ENCODE measurements around the gene CNOT4.

Gene CNOT4

GRCh38 chr7:135320268-135320667, 189.6 kb downstream of the CNOT4 start:
- peak in 1 of 2 experiments; percentile 5 for DNase-seq

DNA sequence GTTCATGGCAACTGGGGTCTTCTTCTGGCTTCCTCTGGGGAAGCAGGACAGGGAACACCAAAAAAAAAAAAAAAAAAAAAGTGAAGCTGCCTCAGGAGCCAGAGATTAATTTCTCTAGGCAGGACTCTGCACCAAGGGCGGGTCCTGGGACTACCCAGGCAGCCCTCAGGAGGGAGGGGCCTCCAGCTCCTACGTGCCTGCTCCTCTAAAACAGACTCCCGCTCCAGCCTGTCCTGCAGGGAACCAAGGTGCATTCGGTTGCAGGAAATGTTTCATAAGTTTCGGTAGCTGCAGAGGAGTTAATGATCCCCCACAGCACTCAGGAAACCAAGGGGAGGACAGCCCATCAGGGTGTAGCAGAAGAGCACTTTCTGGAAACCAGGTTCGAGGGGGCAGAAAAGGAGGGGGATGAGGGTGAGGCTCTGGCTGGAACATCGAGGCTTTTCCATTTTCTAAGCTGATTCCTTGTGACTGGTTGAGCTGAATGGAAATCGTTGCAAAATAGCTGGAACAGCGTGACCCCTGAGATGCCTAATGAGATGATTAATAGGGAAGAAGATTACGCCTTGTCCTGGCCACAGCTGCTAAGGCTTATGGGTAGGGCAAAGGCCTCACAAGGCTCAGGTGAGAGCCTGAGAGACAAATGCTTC, 192.1 kb downstream of the CNOT4 start:
- DNase-seq, result no peak

DNA sequence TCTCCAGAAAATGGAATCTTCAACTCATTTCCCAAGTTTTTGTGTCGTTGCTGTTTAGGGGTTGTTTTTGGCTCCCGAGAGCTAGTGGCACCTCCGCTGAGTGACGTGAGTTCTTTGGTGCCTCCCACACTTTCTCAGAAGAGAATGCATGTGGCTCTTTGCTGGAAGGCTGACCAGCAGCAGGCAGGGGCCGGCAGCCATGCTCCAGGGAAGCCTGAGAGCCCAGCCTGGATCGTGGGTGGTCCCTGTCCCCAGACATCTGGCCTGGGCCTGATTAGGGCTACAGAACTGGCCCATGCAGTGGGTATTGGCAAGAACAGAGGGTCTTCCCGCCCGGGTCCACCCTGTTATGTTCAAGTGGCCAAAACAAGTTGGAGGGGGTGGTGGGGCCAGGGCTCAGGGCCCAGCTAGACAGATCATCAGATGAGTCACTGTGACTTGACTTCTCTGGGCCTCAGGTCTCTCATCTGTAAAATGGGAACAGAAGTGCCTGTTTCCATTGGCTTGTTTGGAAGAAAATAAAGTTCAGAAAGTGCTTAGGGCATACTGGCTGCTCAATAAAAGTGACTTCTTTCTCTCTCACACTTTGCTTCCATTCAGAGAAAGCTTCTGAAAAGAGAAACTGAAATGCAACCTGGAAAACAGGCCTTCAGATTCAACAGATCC, 193.1 kb downstream of the CNOT4 start:
- DNase-seq, result no peak

DNA sequence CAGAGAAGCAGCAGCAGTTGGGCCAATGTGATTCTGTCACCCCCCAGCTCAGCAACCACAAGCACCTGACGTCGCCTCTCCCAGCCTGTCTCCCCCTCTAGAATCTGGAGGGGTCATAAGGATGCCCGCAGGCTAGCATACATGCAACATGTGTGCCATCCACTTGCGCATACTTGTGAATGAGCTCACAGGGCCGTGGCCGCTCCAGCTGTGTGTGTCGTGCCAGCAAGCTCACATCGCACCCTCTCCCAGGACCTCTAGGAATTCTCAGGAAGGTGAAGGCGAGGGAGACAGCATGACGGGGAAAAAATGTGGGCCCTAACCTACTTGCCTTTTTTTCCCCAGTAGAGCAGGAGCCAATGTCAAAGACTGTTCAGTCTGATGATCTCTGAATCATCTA, 195.9 kb downstream of the CNOT4 start:
- no peak for DNase-seq
